H1 (cell line): ENCODE results near the gene TSPAN33.

Source experiments
- POLR2AphosphoS5 ChIP-seq: IDR thresholded peaks from 2 replicates; pipeline ENCODE4 v1.6.1; 2011; ENCODE audit warnings: low read depth, low read length
- SUZ12 ChIP-seq: fragments of 200-600 bp; sonication (generic); IDR thresholded peaks from 2 replicates; pipeline ENCODE4 v1.6.1; 2012; ENCODE audit warnings: mild to moderate bottlenecking, inconsistent platforms, low read length, moderate library complexity, mixed read lengths
- TCF12 ChIP-seq: IDR thresholded peaks from 2 replicates; pipeline ENCODE4 v1.6.1; 2011; ENCODE audit warnings: low read depth, mild to moderate bottlenecking, low read length

DNA sequence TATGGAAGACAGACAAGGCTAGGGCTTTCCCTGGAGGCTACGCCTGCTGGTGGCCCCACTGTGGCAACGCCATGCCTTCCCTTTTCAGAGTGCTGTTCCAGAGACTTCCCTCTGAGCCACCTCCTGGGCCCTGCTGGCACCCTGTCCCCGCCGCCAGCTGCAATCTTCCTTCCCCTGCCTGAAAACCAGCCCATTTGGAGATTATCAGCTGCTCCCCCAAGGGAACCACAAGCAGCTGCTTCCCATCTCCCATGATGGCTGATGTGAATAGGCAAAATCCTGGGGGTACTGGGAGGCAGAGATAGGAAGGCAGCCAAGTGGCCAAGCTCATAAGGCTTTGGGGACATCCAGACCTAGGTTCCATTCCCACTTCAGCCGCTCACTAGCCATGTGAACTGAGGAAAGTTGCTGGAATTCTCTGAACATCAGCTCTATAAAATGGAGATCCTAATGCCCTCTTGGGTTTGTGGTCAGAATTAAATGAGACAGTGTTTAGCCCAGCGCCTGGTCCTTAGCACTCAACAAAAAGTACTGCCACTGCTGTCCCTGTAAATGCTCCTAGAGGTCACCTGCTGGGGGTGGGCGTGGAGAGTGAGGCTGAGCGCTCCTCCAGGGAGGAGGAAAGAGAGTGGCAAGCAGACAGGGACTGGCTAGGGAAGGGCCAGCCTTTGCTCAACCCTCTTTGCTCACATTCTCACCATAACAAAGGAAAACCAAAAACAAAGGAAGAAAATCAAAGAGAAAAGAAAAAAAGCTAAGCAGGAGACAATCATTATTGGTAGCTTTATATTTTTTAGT is 5.9 kb downstream of the TSPAN33 start:
- TF ChIP-seq TCF12 (no peak), POLR2AphosphoS5 (no peak), SUZ12 (no peak)
